H1 (cell line): ENCODE data around the gene ARID1B. TPM values are rescaled to one million over a fixed set of nuclear protein-coding genes. Genes with fewer than 3 reads are reported as not detected.

ENCODE experiments used
- CTCF ChIA-PET: fragments of 300-600 bp; sonication (Branson Sonifier 250); formaldehyde crosslinking; loops from one replicate; lab custom pipeline; 2021; ENCODE audit not compliant: partially characterized antibody; lab: Charles Lee
- POLR2A ChIA-PET: fragments of 300-600 bp; sonication (Branson Sonifier 250); formaldehyde crosslinking; loops from one replicate; lab custom pipeline; 2021; ENCODE audit warnings: inconsistent platforms; ENCODE audit not compliant: partially characterized antibody; lab: Charles Lee
- DNase-seq, 2 experiments: peaks; one replicate each; pipeline versions ENCODE4 v3.0.0 to v3.0.0-alpha.2; 2010 to 2022; ENCODE audit warnings: low spot score in 2 of 2, low read depth in 1 of 2, mixed read lengths in 1 of 2
- FAIRE-seq: peaks from 2 replicates; lab custom pipeline; 2011; peaks lifted over from hg19 to GRCh38; lab: Jason Lieb, UNC
- H2AFZ ChIP-seq: 2 replicates; pipeline ENCODE4 v1.8.1; 2012; ENCODE audit warnings: low read length, inconsistent platforms
- H2AK5ac ChIP-seq: 2 replicates; pipeline ENCODE4 v1.6.1; 2013; ENCODE audit warnings: low read depth, low read length
- H2BK120ac ChIP-seq: replicated peaks from 2 replicates; pipeline ENCODE3; 2013; ENCODE audit warnings: low read depth, low read length, inconsistent platforms
- H2BK12ac ChIP-seq: 2 replicates; pipeline ENCODE4 v1.6.1; 2013; ENCODE audit warnings: low read depth, low read length
- H2BK15ac ChIP-seq: 2 replicates; pipeline ENCODE4 v1.6.1; 2013; ENCODE audit warnings: low read length
- H2BK20ac ChIP-seq: 2 replicates; pipeline ENCODE4 v1.6.1; 2013; ENCODE audit warnings: low read length
- H2BK5ac ChIP-seq: 2 replicates; pipeline ENCODE4 v1.6.1; 2013; ENCODE audit warnings: low read depth, low read length
- H3K14ac ChIP-seq: 2 replicates; pipeline ENCODE4 v1.6.1; 2013; ENCODE audit warnings: inconsistent platforms; ENCODE audit not compliant: insufficient read length
- H3K18ac ChIP-seq: 2 replicates; pipeline ENCODE4 v1.6.1; 2013; ENCODE audit warnings: low read length; ENCODE audit errors: extremely low read depth
- H3K23ac ChIP-seq: 2 replicates; pipeline ENCODE4 v1.6.1; 2013; ENCODE audit warnings: inconsistent platforms; ENCODE audit not compliant: insufficient read length
- H3K23me2 ChIP-seq: 2 replicates; pipeline ENCODE4 v1.6.1; 2013; ENCODE audit warnings: low read depth, low read length
- H3K27ac ChIP-seq: 2 replicates; pipeline ENCODE4 v1.6.1; 2011; ENCODE audit warnings: low read depth, low read length, inconsistent platforms
- H3K27me3 ChIP-seq, 4 experiments: replicated peaks in 1 of 4; 1 replicate in 1 of 4; 2 replicates in 3 of 4; pipeline versions ENCODE4 v1.6.1 to v1.8.1; 2011 to 2013; ENCODE audit warnings: low read length in 3 of 4, mild to moderate bottlenecking in 3 of 4, inconsistent platforms in 2 of 4, mixed read lengths in 2 of 4, moderate library complexity in 1 of 4; ENCODE audit not compliant: control insufficient read depth in 3 of 4, insufficient read depth in 3 of 4; ENCODE audit errors: extremely low read depth in 1 of 4
- H3K36me3 ChIP-seq, 4 experiments: 2 replicates each; pipeline versions ENCODE4 v1.6.1 to v1.8.1; 2011 to 2013; ENCODE audit warnings: mild to moderate bottlenecking in 4 of 4, low read length in 3 of 4, moderate library complexity in 2 of 4, control low read depth in 1 of 4, inconsistent platforms in 1 of 4; ENCODE audit not compliant: insufficient read depth in 4 of 4, control insufficient read depth in 2 of 4
- H3K4ac ChIP-seq: replicated peaks from 2 replicates; pipeline ENCODE3; 2013; ENCODE audit warnings: low read length, low read depth, mixed read lengths, inconsistent platforms; ENCODE audit not compliant: insufficient read length
- H3K4me1 ChIP-seq, 4 experiments: replicated peaks in 1 of 4; 1 replicate in 1 of 4; 2 replicates in 3 of 4; pipeline versions ENCODE4 v1.6.1 to v1.8.1; 2011 to 2013; ENCODE audit warnings: low read length in 3 of 4, inconsistent platforms in 2 of 4, mixed read lengths in 1 of 4; ENCODE audit not compliant: insufficient read depth in 4 of 4, control insufficient read depth in 3 of 4
- H3K4me2 ChIP-seq, 2 experiments: 2 replicates each; pipeline versions ENCODE4 v1.6.1 to v1.8.1; 2011 to 2013; ENCODE audit warnings: low read depth in 2 of 2, low read length in 2 of 2, control low read depth in 1 of 2, inconsistent platforms in 1 of 2, mild to moderate bottlenecking in 1 of 2; ENCODE audit not compliant: insufficient read depth in 1 of 2
- H3K4me3 ChIP-seq, 4 experiments: fragments of 200-600, 300-600 bp in 1 of 4; sonication (generic), shearing (Covaris generic), sonication (Bioruptor Twin) in 1 of 4; 2 replicates each; pipeline versions ENCODE4 v1.5.1 to v1.8.1; 2011 to 2016; ENCODE audit warnings: low read length in 4 of 4, low read depth in 3 of 4, control low read depth in 2 of 4, inconsistent platforms in 2 of 4, mild to moderate bottlenecking in 2 of 4, mixed read lengths in 1 of 4, moderate library complexity in 1 of 4; ENCODE audit not compliant: insufficient read depth in 2 of 4; ENCODE audit errors: extremely low read depth in 1 of 4
- H3K56ac ChIP-seq: replicated peaks from 2 replicates; pipeline ENCODE3; 2013; ENCODE audit warnings: low read depth, mild to moderate bottlenecking, mixed read lengths, low read length, inconsistent platforms; ENCODE audit not compliant: insufficient read length
- H3K79me1 ChIP-seq: 2 replicates; pipeline ENCODE4 v1.6.1; 2013; ENCODE audit warnings: low read depth, low read length, control low read depth
- H3K79me2 ChIP-seq, 2 experiments: 2 replicates each; pipeline versions ENCODE4 v1.6.1 to v1.8.1; 2012 to 2013; ENCODE audit warnings: low read length in 2 of 2, mild to moderate bottlenecking in 2 of 2, inconsistent platforms in 1 of 2; ENCODE audit not compliant: insufficient read depth in 2 of 2, control insufficient read depth in 1 of 2
- H3K9ac ChIP-seq, 4 experiments: replicated peaks in 1 of 4; 1 replicate in 1 of 4; 2 replicates in 3 of 4; pipeline versions ENCODE4 v1.6.1 to v1.8.1; 2011 to 2013; ENCODE audit warnings: low read depth in 3 of 4, low read length in 3 of 4, control low read depth in 2 of 4, mild to moderate bottlenecking in 2 of 4, moderate library complexity in 2 of 4, inconsistent platforms in 1 of 4; ENCODE audit errors: extremely low read depth in 1 of 4
- H3K9me3 ChIP-seq, 2 experiments: 2 replicates each; pipeline versions ENCODE4 v1.6.1 to v1.8.1; 2012 to 2013; ENCODE audit warnings: mild to moderate bottlenecking in 2 of 2, moderate library complexity in 2 of 2, control low read depth in 1 of 2, inconsistent platforms in 1 of 2, low read depth in 1 of 2, low read length in 1 of 2, mixed read lengths in 1 of 2; ENCODE audit not compliant: insufficient read depth in 2 of 2
- H4K20me1 ChIP-seq, 2 experiments: replicated peaks in 1 of 2; 2 replicates each; pipeline versions ENCODE3 to v1.8.1; 2011 to 2013; ENCODE audit warnings: inconsistent platforms in 2 of 2, low read length in 2 of 2, mild to moderate bottlenecking in 1 of 2; ENCODE audit not compliant: insufficient read depth in 2 of 2, control insufficient read depth in 1 of 2
- H4K5ac ChIP-seq: 2 replicates; pipeline ENCODE4 v1.6.1; 2013; ENCODE audit warnings: low read length, low read depth, mixed read lengths, inconsistent platforms; ENCODE audit not compliant: insufficient read length
- H4K8ac ChIP-seq: 2 replicates; pipeline ENCODE4 v1.8.0; 2013; ENCODE audit warnings: mild to moderate bottlenecking, moderate library complexity, low read length, inconsistent platforms; ENCODE audit not compliant: insufficient read depth; ENCODE audit errors: extremely low read depth
- H4K91ac ChIP-seq: replicated peaks from 2 replicates; pipeline ENCODE3; 2013; ENCODE audit warnings: low read length, mixed read lengths, inconsistent platforms; ENCODE audit not compliant: insufficient read length
- CTBP2 ChIP-seq: IDR thresholded peaks from 2 replicates; pipeline ENCODE4 v1.7.0; 2011; ENCODE audit warnings: borderline replicate concordance, mild to moderate bottlenecking, moderate library complexity, mixed read lengths, low read length; ENCODE audit not compliant: insufficient read depth, insufficient read length
- KDM5A ChIP-seq: fragments of 200-600 bp; IDR thresholded peaks from 2 replicates; pipeline ENCODE4 v1.7.1; 2012; ENCODE audit warnings: mild to moderate bottlenecking, low read length, inconsistent platforms, mixed read lengths
- NANOG ChIP-seq: IDR thresholded peaks from 2 replicates; pipeline ENCODE4 v1.6.1; 2011; ENCODE audit warnings: low read length, low read depth, mild to moderate bottlenecking, inconsistent platforms; ENCODE audit not compliant: insufficient read depth, poor library complexity, severe bottlenecking
- POLR2AphosphoS5 ChIP-seq: IDR thresholded peaks from 2 replicates; pipeline ENCODE4 v1.6.1; 2011; ENCODE audit warnings: low read depth, low read length
- POU5F1 ChIP-seq: IDR thresholded peaks from 2 replicates; pipeline ENCODE4 v1.6.1; 2011; ENCODE audit warnings: low read depth, mild to moderate bottlenecking, low read length, moderate library complexity
- SIRT6 ChIP-seq: IDR thresholded peaks from one replicate; pipeline ENCODE4 v1.7.1; 2012; ENCODE audit warnings: low read length, inconsistent platforms
- SP1 ChIP-seq: IDR thresholded peaks from 2 replicates; pipeline ENCODE4 v1.6.1; 2011; ENCODE audit warnings: low read depth, low read length
- YY1 ChIP-seq: IDR thresholded peaks from 2 replicates; pipeline ENCODE4 v1.6.1; 2011; ENCODE audit warnings: low read depth, mild to moderate bottlenecking, low read length
- WGBS, 2 experiments: shearing (Covaris generic) in 1 of 2; methylation state at CpG; one replicate each; pipeline versions ENCODE4 v1.1.6 to v1.1.7; 2013 to 2015; ENCODE audit warnings: low lambda C conversion rate in 2 of 2, mixed read lengths in 2 of 2, inconsistent platforms in 1 of 2, low coverage in 1 of 2, missing lambda C conversion rate in 1 of 2; ENCODE audit not compliant: insufficient replicate concordance in 2 of 2, insufficient coverage in 1 of 2, insufficient read length in 1 of 2; ENCODE audit errors: extremely low coverage in 1 of 2, missing lambda C conversion rate in 1 of 2; 5-methylcytosine and 5-hydroxymethylcytosine counted together
- polyA plus RNA-seq, 7 experiments: library from polyadenylated mRNA; depleted of rRNA in 3 of 7; stranded (reverse) in 5 of 7; unstranded in 2 of 7; fragments of >200 nt in 5 of 7; fragments of 200-250 nt in 2 of 7; gene quantifications; 1 replicate in 5 of 7; 2 replicates in 1 of 7; 4 replicates in 1 of 7; pipeline versions ENCODE4 v1.2.1 to v1.2.3, GENCODE V29; 2011 to 2013; ENCODE audit warnings: missing spikeins in 2 of 7, mixed read lengths in 2 of 7
- total RNA-seq: library from RNA; stranded (reverse); fragmentation: NEBNext Ultra II Directional; extraction: Animal tissue kit (Norgen Biotek cat#: 25700); gene quantifications from 2 replicates; pipeline ENCODE4 v1.2.1, GENCODE V29; 2021
- TF ChIP-seq, protein P1 (sequence below): IDR thresholded peaks from 2 replicates; pipeline ENCODE4 v1.6.1; 2012; ENCODE audit warnings: inconsistent platforms
- TF ChIP-seq, protein P2 (sequence below): IDR thresholded peaks from 2 replicates; pipeline ENCODE4 v1.6.1; 2011; ENCODE audit warnings: low read length, improper control_type of control experiment
- TF ChIP-seq, protein P3 (sequence below): IDR thresholded peaks from 2 replicates; pipeline ENCODE4 v1.6.1; 2012; ENCODE audit warnings: low read length, inconsistent platforms

Gene ARID1B
- total and polyA plus RNA-seq, 2 of the 8 experiments (the other 6 are each of a cell fraction or from before 2014, with no cell fraction given) = 24.3 to 70.3 TPM

DNA sequence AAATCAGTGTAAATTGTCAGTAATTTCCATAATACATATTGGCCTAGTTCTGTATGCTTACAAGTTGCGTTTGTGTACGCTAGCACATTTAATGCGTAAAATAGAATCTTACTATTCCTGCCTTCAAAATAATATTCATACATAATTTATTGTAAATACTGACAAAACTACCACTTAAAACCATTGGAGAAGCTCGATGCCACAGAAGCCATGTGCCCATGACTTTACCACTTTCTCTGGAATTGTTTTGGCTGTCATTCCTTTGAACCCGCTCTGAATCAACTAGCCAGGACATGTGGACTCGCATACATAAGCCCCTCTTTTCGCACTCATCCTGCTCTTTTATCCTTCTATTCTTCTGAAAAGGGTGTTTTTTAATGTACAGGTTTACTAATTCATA lies 394.6 kb downstream of the ARID1B start:
- no peaks in the 10 kb centered on the region for H3K79me1 ChIP-seq
- ChIA-PET POLR2A (interaction anchor here (0.9 to 3.9 kb wide), 2 partner anchors 13 to 14 kb away, joined by 3 to 11 read pairs; no protein-coding TSS in a partner anchor), CTCF (interaction anchor here (0.7 to 0.8 kb wide), 2 partner anchors 8 to 14 kb away, joined by 3 read pairs; no protein-coding TSS in a partner anchor)
- no peak overlapping the region for H3K4me2 ChIP-seq
- peaks cover 0 to 6% (median 0%) of the 10 kb centered on the region in 4 experiments; a peak in 2 of 8 replicates for H3K36me3 ChIP-seq
- H3K27me3 ChIP-seq = no peaks in the 10 kb centered on the region
- H2BK15ac ChIP-seq = no peak overlapping the region
- H3K9ac ChIP-seq = no peak overlapping the region
- H4K8ac ChIP-seq = no peak overlapping the region
- peaks cover 0 to 1% of the 10 kb centered on the region in 2 experiments for H4K20me1 ChIP-seq
- no peak overlapping the region for H3K27ac ChIP-seq
- H2BK120ac ChIP-seq = no peak overlapping the region
- FAIRE-seq (no peak), DNase-seq (no peak)
- no peak overlapping the region for H2AK5ac ChIP-seq
- H3K23ac ChIP-seq = no peak overlapping the region
- 95% methylated on average over 7 of the region's 7 CpGs; no CpG with 5 or more reads in 1 of the 2 experiments for WGBS, 2 experiments
- H2BK12ac ChIP-seq = no peak overlapping the region
- H3K9me3 ChIP-seq = no peaks in the 10 kb centered on the region
- no peak overlapping the region for H2BK5ac ChIP-seq
- no peak overlapping the region for H3K18ac ChIP-seq
- H3K14ac ChIP-seq = no peak overlapping the region
- H4K91ac ChIP-seq = no peak overlapping the region
- no peak overlapping the region for H3K56ac ChIP-seq
- no peaks in the 10 kb centered on the region for H3K79me2 ChIP-seq
- H3K23me2 ChIP-seq = no peaks in the 10 kb centered on the region
- H2BK20ac ChIP-seq = no peak overlapping the region
- H3K4me3 ChIP-seq = no peak overlapping the region
- peaks cover 0 to 11% (median 0%) of the 10 kb centered on the region in 4 experiments; a peak in 2 of 7 replicates for H3K4me1 ChIP-seq
- H4K5ac ChIP-seq = no peak overlapping the region
- no peak overlapping the region for H3K4ac ChIP-seq
- H2AFZ ChIP-seq = no peak overlapping the region
- TF ChIP-seq NANOG (no peak), SIRT6 (no peak), SP1 (no peak), CTBP2 (no peak), KDM5A (no peak), POLR2AphosphoS5 (no peak), YY1 (no peak), POU5F1 (no peak)
- TF ChIP-seq, protein P1, sequence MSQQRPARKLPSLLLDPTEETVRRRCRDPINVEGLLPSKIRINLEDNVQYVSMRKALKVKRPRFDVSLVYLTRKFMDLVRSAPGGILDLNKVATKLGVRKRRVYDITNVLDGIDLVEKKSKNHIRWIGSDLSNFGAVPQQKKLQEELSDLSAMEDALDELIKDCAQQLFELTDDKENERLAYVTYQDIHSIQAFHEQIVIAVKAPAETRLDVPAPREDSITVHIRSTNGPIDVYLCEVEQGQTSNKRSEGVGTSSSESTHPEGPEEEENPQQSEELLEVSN = no peak
- TF ChIP-seq, protein P2, sequence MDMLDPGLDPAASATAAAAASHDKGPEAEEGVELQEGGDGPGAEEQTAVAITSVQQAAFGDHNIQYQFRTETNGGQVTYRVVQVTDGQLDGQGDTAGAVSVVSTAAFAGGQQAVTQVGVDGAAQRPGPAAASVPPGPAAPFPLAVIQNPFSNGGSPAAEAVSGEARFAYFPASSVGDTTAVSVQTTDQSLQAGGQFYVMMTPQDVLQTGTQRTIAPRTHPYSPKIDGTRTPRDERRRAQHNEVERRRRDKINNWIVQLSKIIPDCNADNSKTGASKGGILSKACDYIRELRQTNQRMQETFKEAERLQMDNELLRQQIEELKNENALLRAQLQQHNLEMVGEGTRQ = no peak
- TF ChIP-seq, protein P3, sequence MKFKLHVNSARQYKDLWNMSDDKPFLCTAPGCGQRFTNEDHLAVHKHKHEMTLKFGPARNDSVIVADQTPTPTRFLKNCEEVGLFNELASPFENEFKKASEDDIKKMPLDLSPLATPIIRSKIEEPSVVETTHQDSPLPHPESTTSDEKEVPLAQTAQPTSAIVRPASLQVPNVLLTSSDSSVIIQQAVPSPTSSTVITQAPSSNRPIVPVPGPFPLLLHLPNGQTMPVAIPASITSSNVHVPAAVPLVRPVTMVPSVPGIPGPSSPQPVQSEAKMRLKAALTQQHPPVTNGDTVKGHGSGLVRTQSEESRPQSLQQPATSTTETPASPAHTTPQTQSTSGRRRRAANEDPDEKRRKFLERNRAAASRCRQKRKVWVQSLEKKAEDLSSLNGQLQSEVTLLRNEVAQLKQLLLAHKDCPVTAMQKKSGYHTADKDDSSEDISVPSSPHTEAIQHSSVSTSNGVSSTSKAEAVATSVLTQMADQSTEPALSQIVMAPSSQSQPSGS = no peak
